ENCODE measurements around the gene OSBPL10.

OSBPL10 gene

DNA sequence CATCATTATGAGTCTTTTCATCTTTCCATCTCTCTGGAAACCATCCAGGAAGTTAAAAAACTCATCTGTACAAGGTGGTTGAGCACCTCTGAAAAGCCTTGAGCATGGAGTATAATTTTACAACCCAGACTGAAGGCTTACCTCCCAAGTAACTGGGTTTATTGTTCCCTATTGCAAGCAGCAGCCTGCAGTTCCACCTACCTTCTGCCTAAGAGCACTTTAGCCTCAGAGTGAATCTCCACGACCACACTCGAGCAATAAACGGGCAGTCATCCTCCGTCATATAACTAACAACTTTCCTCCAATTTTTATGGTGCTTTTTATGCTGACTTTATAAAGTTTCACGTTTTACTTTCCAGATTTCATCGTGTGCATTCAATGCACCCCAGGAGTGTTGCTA lies 32.8 kb downstream of the OSBPL10 start:
- Histone ChIP-seq H3K18ac (ENCODE audit: low read length) (no peak overlapping the region), H3K27me3 (ENCODE audit: insufficient read depth, low read length) (no peaks in the 10 kb centered on the region), H4K12ac (ENCODE audit: low read depth, low read length) (no peak overlapping the region), H2BK5ac (ENCODE audit: low read depth, low read length, poor library complexity) (no peak overlapping the region), H3K79me1 (ENCODE audit: low read length) (peaks cover 6% of the 10 kb centered on the region), H2AK5ac (ENCODE audit: low read length) (no peak overlapping the region), H3K27ac (ENCODE audit: low read depth, low read length) (peak overlapping the region; percentile 48), H4K91ac (ENCODE audit: low read depth, low read length) (no peak overlapping the region), H3K4me2 (ENCODE audit: low read length) (no peak overlapping the region), H3K9ac (ENCODE audit: low read length) (peak overlapping the region; percentile 70), H3K4me3 (ENCODE audit: low read depth, low read length) (no peak overlapping the region), H3K14ac (ENCODE audit: low read length) (no peak overlapping the region), H2BK120ac (ENCODE audit: insufficient read depth, low read length, poor library complexity) (no peak overlapping the region), H3K9me3 (ENCODE audit: insufficient read depth, low read depth, low read length) (peaks cover 3% of the 10 kb centered on the region), H4K8ac (ENCODE audit: low read depth, low read length) (no peak overlapping the region), H3K36me3 (ENCODE audit: control insufficient read depth in 1 of 2, insufficient read depth in 2 of 2, low read length in 2 of 2) (no peaks in the 10 kb centered on the region), H3K23ac (ENCODE audit: low read length) (no peak overlapping the region), H2BK12ac (ENCODE audit: low read length) (no peak overlapping the region), H3K4me1 (ENCODE audit: control insufficient read depth in 1 of 2, insufficient read depth in 2 of 2, low read length in 2 of 2) (peaks cover 14 to 20% of the 10 kb centered on the region in 2 experiments), H3K4ac (ENCODE audit: low read depth, low read length) (no peak overlapping the region), H2AFZ (ENCODE audit: insufficient read depth, low read length, poor library complexity) (no peak overlapping the region), H3K79me2 (ENCODE audit: control insufficient read depth, insufficient read depth, low read length, poor library complexity) (peaks cover 1% of the 10 kb centered on the region)
- no CpG with 5 or more reads among the region's 6 CpGs for WGBS (ENCODE audit: extremely low coverage, insufficient coverage, insufficient read length)
- DNase-seq = no peak

DNA sequence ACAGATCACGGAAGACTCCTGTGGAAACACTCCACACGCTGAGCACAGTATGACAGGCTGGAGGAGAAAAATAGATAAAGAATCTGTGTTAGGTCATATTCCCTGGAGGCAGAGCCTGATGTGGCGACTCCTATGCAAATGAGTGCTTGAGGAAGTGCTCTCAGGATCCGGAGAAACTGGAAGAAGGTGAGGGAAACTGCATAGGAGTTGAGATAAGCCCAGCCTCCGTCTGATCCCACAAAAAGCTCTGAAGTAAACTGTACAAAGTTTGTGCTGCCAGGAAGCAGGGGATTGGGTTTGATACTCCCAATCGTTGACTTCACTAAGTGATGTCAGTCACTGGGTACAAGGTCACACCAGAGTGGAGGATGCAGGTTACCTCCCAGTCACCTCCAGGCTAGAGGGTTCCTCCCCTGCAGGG lies 33.4 kb downstream of the OSBPL10 start:
- Histone ChIP-seq H3K4me2 (ENCODE audit: low read length) (peak overlapping the region; percentile 29), H4K8ac (ENCODE audit: low read depth, low read length) (no peak overlapping the region), H3K9ac (ENCODE audit: low read length) (no peak overlapping the region), H2AK5ac (ENCODE audit: low read length) (no peak overlapping the region), H3K79me2 (ENCODE audit: control insufficient read depth, insufficient read depth, low read length, poor library complexity) (peaks cover 1% of the 10 kb centered on the region), H2BK5ac (ENCODE audit: low read depth, low read length, poor library complexity) (peak overlapping the region; percentile 35), H3K4ac (ENCODE audit: low read depth, low read length) (no peak overlapping the region), H3K23ac (ENCODE audit: low read length) (no peak overlapping the region), H3K18ac (ENCODE audit: low read length) (no peak overlapping the region), H3K4me1 (ENCODE audit: control insufficient read depth in 1 of 2, insufficient read depth in 2 of 2, low read length in 2 of 2) (peaks cover 14 to 20% of the 10 kb centered on the region in 2 experiments), H3K4me3 (ENCODE audit: low read depth, low read length) (no peak overlapping the region), H2BK12ac (ENCODE audit: low read length) (no peak overlapping the region), H2BK120ac (ENCODE audit: insufficient read depth, low read length, poor library complexity) (no peak overlapping the region), H3K36me3 (ENCODE audit: control insufficient read depth in 1 of 2, insufficient read depth in 2 of 2, low read length in 2 of 2) (no peaks in the 10 kb centered on the region), H2AFZ (ENCODE audit: insufficient read depth, low read length, poor library complexity) (no peak overlapping the region), H3K9me3 (ENCODE audit: insufficient read depth, low read depth, low read length) (peaks cover 3% of the 10 kb centered on the region), H4K91ac (ENCODE audit: low read depth, low read length) (no peak overlapping the region), H3K27ac (ENCODE audit: low read depth, low read length) (peak overlapping the region; percentile 44), H3K14ac (ENCODE audit: low read length) (no peak overlapping the region), H4K12ac (ENCODE audit: low read depth, low read length) (no peak overlapping the region), H3K27me3 (ENCODE audit: insufficient read depth, low read length) (no peaks in the 10 kb centered on the region), H3K79me1 (ENCODE audit: low read length) (peaks cover 6% of the 10 kb centered on the region)
- peak; percentile 69 to 80 for DNase-seq
- WGBS (ENCODE audit: extremely low coverage, insufficient coverage, insufficient read length) = no CpG with 5 or more reads among the region's 6 CpGs

- Histone ChIP-seq H3K18ac (ENCODE audit: low read length) (peak overlapping the region; percentile 4), H3K14ac (ENCODE audit: low read length) (peak overlapping the region; percentile 1), H3K4me2 (ENCODE audit: low read length) (peak overlapping the region; percentile 29), H2BK5ac (ENCODE audit: low read depth, low read length, poor library complexity) (no peak overlapping the region), H3K27ac (ENCODE audit: low read depth, low read length) (peak overlapping the region; percentile 44), H3K4me3 (ENCODE audit: low read depth, low read length) (no peak overlapping the region), H2BK12ac (ENCODE audit: low read length) (peak overlapping the region; percentile 5), H3K27me3 (ENCODE audit: insufficient read depth, low read length) (no peaks in the 10 kb centered on the region), H4K8ac (ENCODE audit: low read depth, low read length) (peak overlapping the region; percentile 2), H4K12ac (ENCODE audit: low read depth, low read length) (no peak overlapping the region), H4K91ac (ENCODE audit: low read depth, low read length) (peak overlapping the region; percentile 30), H2AK5ac (ENCODE audit: low read length) (peak overlapping the region; percentile 59), H3K23ac (ENCODE audit: low read length) (no peak overlapping the region), H3K36me3 (ENCODE audit: control insufficient read depth in 1 of 2, insufficient read depth in 2 of 2, low read length in 2 of 2) (no peaks in the 10 kb centered on the region), H2AFZ (ENCODE audit: insufficient read depth, low read length, poor library complexity) (no peak overlapping the region), H3K4ac (ENCODE audit: low read depth, low read length) (peak overlapping the region; percentile 3), H3K9ac (ENCODE audit: low read length) (no peak overlapping the region), H3K79me1 (ENCODE audit: low read length) (peaks cover 6% of the 10 kb centered on the region), H3K79me2 (ENCODE audit: control insufficient read depth, insufficient read depth, low read length, poor library complexity) (peaks cover 1% of the 10 kb centered on the region), H3K4me1 (ENCODE audit: control insufficient read depth in 1 of 2, insufficient read depth in 2 of 2, low read length in 2 of 2) (peaks cover 14 to 20% of the 10 kb centered on the region in 2 experiments), H3K9me3 (ENCODE audit: insufficient read depth, low read depth, low read length) (peaks cover 3% of the 10 kb centered on the region), H2BK120ac (ENCODE audit: insufficient read depth, low read length, poor library complexity) (no peak overlapping the region)
- peak in 1 of 2 donors; percentile 20 for DNase-seq
- WGBS (ENCODE audit: extremely low coverage, insufficient coverage, insufficient read length) = no CpG with 5 or more reads among the region's 4 CpGs
Observed at GRCh38 chr3:31947162-31947561, 33.9 kb downstream of the OSBPL10 start.

- Histone ChIP-seq H4K91ac (ENCODE audit: low read depth, low read length) (no peak overlapping the region), H3K27ac (ENCODE audit: low read depth, low read length) (no peak overlapping the region), H3K9me3 (ENCODE audit: insufficient read depth, low read depth, low read length) (peaks cover 3% of the 10 kb centered on the region), H2AFZ (ENCODE audit: insufficient read depth, low read length, poor library complexity) (no peak overlapping the region), H3K4me2 (ENCODE audit: low read length) (no peak overlapping the region), H3K79me1 (ENCODE audit: low read length) (peaks cover 6% of the 10 kb centered on the region), H3K4me1 (ENCODE audit: control insufficient read depth in 1 of 2, insufficient read depth in 2 of 2, low read length in 2 of 2) (peaks cover 14 to 20% of the 10 kb centered on the region in 2 experiments), H3K18ac (ENCODE audit: low read length) (peak overlapping the region; percentile 68), H2AK5ac (ENCODE audit: low read length) (peak overlapping the region; percentile 66), H2BK5ac (ENCODE audit: low read depth, low read length, poor library complexity) (no peak overlapping the region), H2BK12ac (ENCODE audit: low read length) (no peak overlapping the region), H3K9ac (ENCODE audit: low read length) (no peak overlapping the region), H4K8ac (ENCODE audit: low read depth, low read length) (no peak overlapping the region), H4K12ac (ENCODE audit: low read depth, low read length) (no peak overlapping the region), H2BK120ac (ENCODE audit: insufficient read depth, low read length, poor library complexity) (peak overlapping the region; percentile 24), H3K23ac (ENCODE audit: low read length) (no peak overlapping the region), H3K79me2 (ENCODE audit: control insufficient read depth, insufficient read depth, low read length, poor library complexity) (peaks cover 1% of the 10 kb centered on the region), H3K4ac (ENCODE audit: low read depth, low read length) (peak overlapping the region; percentile 70), H3K14ac (ENCODE audit: low read length) (peak overlapping the region; percentile 52), H3K36me3 (ENCODE audit: control insufficient read depth in 1 of 2, insufficient read depth in 2 of 2, low read length in 2 of 2) (no peaks in the 10 kb centered on the region), H3K27me3 (ENCODE audit: insufficient read depth, low read length) (no peaks in the 10 kb centered on the region), H3K4me3 (ENCODE audit: low read depth, low read length) (no peak overlapping the region)
- no CpG with 5 or more reads among the region's 10 CpGs for WGBS (ENCODE audit: extremely low coverage, insufficient coverage, insufficient read length)
- DNase-seq = peak; percentile 60 to 61
Observed at GRCh38 chr3:31946484-31947081, 34.5 kb downstream of the OSBPL10 start.
